ENCODE results near the gene C19orf18. TPM values are rescaled to one million over a fixed set of nuclear protein-coding genes. Genes with fewer than 3 reads are reported as not detected.
A peak's percentile ranks its signal among the peaks of the same experiment; 100 is the strongest.
"Not testable (repeated sequence)": the region's sequence is repeated elsewhere in the genome, so short reads cannot be mapped to it uniquely, and the experiment has no call there.

The C19orf18 gene
- total and polyA plus RNA-seq, 2 donors: 0.67 to 1.0 TPM

- peak; percentile 78 for DNase-seq (ENCODE audit: extremely low spot score)
- Histone ChIP-seq H3K27ac (ENCODE audit: low read depth) (no peak within 1 kb of the TSS), H3K4me1 (ENCODE audit: insufficient read depth) (no peaks in the 10 kb centered on the region), H3K4me3 (ENCODE audit: low read depth, low read length) (peak within 1 kb of the TSS; percentile 61), H3K36me3 (ENCODE audit: insufficient read depth) (no peaks in the 10 kb centered on the region)
- WGBS: 2% methylated on average over 54 of the region's 54 CpGs
Observed at GRCh38 chr19:57934820-57935665, 39.3 kb downstream of the C19orf18 start, which contains the start of gene ZNF418. TSS of gene ZNF418 (minus strand) at chr19:57935402. CDS start at chr19:57933822, 1,580 bp downstream.

- H3K27ac ChIP-seq (ENCODE audit: low read depth): no peak overlapping the region
- no peaks in the 10 kb centered on the region for H3K4me1 ChIP-seq (ENCODE audit: insufficient read depth)
- no peak for DNase-seq (ENCODE audit: extremely low spot score)
- no peaks in the 10 kb centered on the region for H3K36me3 ChIP-seq (ENCODE audit: insufficient read depth)
- WGBS: 99% methylated on average over 4 of the region's 4 CpGs
- H3K4me3 ChIP-seq (ENCODE audit: low read depth, low read length): no peak overlapping the region
Observed at GRCh38 chr19:57927587-57927986, 46.7 kb downstream of the C19orf18 start.

GRCh38 chr19:57916168-57916995, 58.0 kb downstream of the C19orf18 start, which contains the start of gene ZNF417:
TSS of gene ZNF417 (minus strand) at chr19:57916592. CDS start at chr19:57916411, 181 bp downstream.
- under 1% methylated on average over 51 of the region's 51 CpGs for WGBS
- H3K36me3 ChIP-seq (ENCODE audit: insufficient read depth); H3K27ac ChIP-seq (ENCODE audit: low read depth); H3K4me1 ChIP-seq (ENCODE audit: insufficient read depth): not testable (repeated sequence)
- DNase-seq (ENCODE audit: extremely low spot score): peak; percentile 93
- peak within 1 kb of the TSS; percentile 85 for H3K4me3 ChIP-seq (ENCODE audit: low read depth, low read length)

DNA sequence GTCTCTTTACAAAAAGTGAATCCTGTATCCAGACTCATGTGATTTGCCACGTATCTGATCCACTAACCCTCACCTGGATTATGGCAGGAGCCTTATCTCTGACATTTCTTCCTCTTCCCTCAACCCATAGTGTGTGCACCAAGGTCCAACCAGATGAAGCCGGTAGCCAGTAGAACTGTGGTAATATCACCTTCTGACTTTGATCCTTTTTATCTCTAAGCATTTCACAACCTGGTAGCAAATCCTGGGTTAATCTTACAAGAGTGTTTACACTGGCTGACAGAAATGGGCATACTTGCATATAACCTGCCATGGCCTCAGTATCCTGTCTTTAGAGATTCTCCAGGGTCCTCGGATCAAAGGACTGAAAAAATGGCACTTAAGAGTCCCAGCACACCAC, 59.8 kb downstream of the C19orf18 start:
- 84% methylated on average over 3 of the region's 3 CpGs for WGBS
- no peak for DNase-seq (ENCODE audit: extremely low spot score)
- H3K4me3 ChIP-seq (ENCODE audit: low read depth, low read length): no peak overlapping the region
- no peaks in the 10 kb centered on the region for H3K36me3 ChIP-seq (ENCODE audit: insufficient read depth)
- no peaks in the 10 kb centered on the region for H3K4me1 ChIP-seq (ENCODE audit: insufficient read depth)
- no peak overlapping the region for H3K27ac ChIP-seq (ENCODE audit: low read depth)

Other genes with a start within 250 kb of the C19orf18 start
- 11.9 TPM for gene ZNF671, start 246.9 kb downstream of the C19orf18 start, total RNA-seq
- 7.8 TPM for gene ZNF671, start 246.9 kb downstream of the C19orf18 start, polyA plus RNA-seq
- gene ZNF776, start 227.7 kb downstream of the C19orf18 start, total RNA-seq: 31.1 TPM
- gene ZNF776, start 227.7 kb downstream of the C19orf18 start, polyA plus RNA-seq: 11.1 TPM
- gene ZNF586, start 204.9 kb downstream of the C19orf18 start, total RNA-seq: 33.8 TPM
- 9.2 TPM for gene ZNF586, start 204.9 kb downstream of the C19orf18 start, polyA plus RNA-seq
- 24.5 TPM for gene ZNF552, start 159.6 kb downstream of the C19orf18 start, total RNA-seq
- gene ZNF552, start 159.6 kb downstream of the C19orf18 start, polyA plus RNA-seq: 6.5 TPM
- 29.1 TPM for gene ZNF587B, start 144.2 kb downstream of the C19orf18 start, total RNA-seq
- 3.8 TPM for gene ZNF587B, start 144.2 kb downstream of the C19orf18 start, polyA plus RNA-seq
- 45.4 TPM for gene ZNF587, start 124.7 kb downstream of the C19orf18 start, total RNA-seq
- 7.5 TPM for gene ZNF587, start 124.7 kb downstream of the C19orf18 start, polyA plus RNA-seq
- gene ZNF814, start 85.5 kb downstream of the C19orf18 start, total RNA-seq: 19.2 TPM
- 8.3 TPM for gene ZNF814, start 85.5 kb downstream of the C19orf18 start, polyA plus RNA-seq
- gene ZNF417, start 57.9 kb downstream of the C19orf18 start, total RNA-seq: 35.6 TPM
- gene ZNF417, start 57.9 kb downstream of the C19orf18 start, polyA plus RNA-seq: 5.1 TPM
- gene ZNF418, start 39.1 kb downstream of the C19orf18 start, total RNA-seq: 18.7 TPM
- 4.5 TPM for gene ZNF418, start 39.1 kb downstream of the C19orf18 start, polyA plus RNA-seq
- gene ZNF256, start 26.8 kb downstream of the C19orf18 start, total RNA-seq: 12.0 TPM
- gene ZNF256, start 26.8 kb downstream of the C19orf18 start, polyA plus RNA-seq: 5.9 TPM
- 35.4 TPM for gene ZNF606, start 28.3 kb upstream of the C19orf18 start, total RNA-seq
- 11.2 TPM for gene ZNF606, start 28.3 kb upstream of the C19orf18 start, polyA plus RNA-seq
- gene ZSCAN1, start 59.5 kb upstream of the C19orf18 start, total RNA-seq: not detected
- 0.44 TPM for gene ZSCAN1, start 59.5 kb upstream of the C19orf18 start, polyA plus RNA-seq
- 12.6 TPM for gene ZNF135, start 84.7 kb upstream of the C19orf18 start, total RNA-seq
- 9.0 TPM for gene ZNF135, start 84.7 kb upstream of the C19orf18 start, polyA plus RNA-seq
- 73.1 TPM for gene ZSCAN18, start 123.7 kb upstream of the C19orf18 start, total RNA-seq
- gene ZSCAN18, start 123.7 kb upstream of the C19orf18 start, polyA plus RNA-seq: 98.2 TPM
- 19.6 TPM for gene ZNF329, start 176.3 kb upstream of the C19orf18 start, total RNA-seq
- 9.4 TPM for gene ZNF329, start 176.3 kb upstream of the C19orf18 start, polyA plus RNA-seq
- gene ZNF274, start 208.5 kb upstream of the C19orf18 start, total RNA-seq: 18.9 TPM
- 32.1 TPM for gene ZNF274, start 208.5 kb upstream of the C19orf18 start, polyA plus RNA-seq